A549 (cell line): ENCODE results near the gene PLCXD3.

Experiments used
- ESRRA ChIP-seq: fragments of 150-350 bp; IDR thresholded peaks from 2 replicates; pipeline ENCODE4 v1.6.1; 2014; ENCODE audit warnings: mild to moderate bottlenecking, low read length, borderline replicate concordance
- PHF8 ChIP-seq: fragments of 200-600 bp; sonication (generic); IDR thresholded peaks from 2 replicates; pipeline ENCODE4 v1.6.1; 2016; ENCODE audit warnings: low read depth, mild to moderate bottlenecking, antibody characterized with exemption, moderate library complexity, borderline replicate concordance

GRCh38 chr5:41482715-41483114 lies 27.7 kb downstream of the PLCXD3 start:
- TF ChIP-seq ESRRA, result no peak
- no peak for TF ChIP-seq PHF8
